Transverse colon (tissue), 4 donors: ENCODE measurements around the gene ARHGAP22. TPM values are rescaled to one million over a fixed set of nuclear protein-coding genes. Genes with fewer than 3 reads are reported as not detected.

Experiments
- DNase-seq: peaks from one replicate; pipeline ENCODE4 v3.0.0-alpha.2; 2019
- H3K27ac ChIP-seq, 4 donors: fragments of 200-600 bp; sonication (generic); 2 replicates each; pipeline ENCODE4 v1.5.1; 2016 to 2018; ENCODE audit warnings: inconsistent platforms in 4 of 4
- H3K27me3 ChIP-seq: fragments of 200-600 bp; sonication (generic); 2 replicates; pipeline ENCODE4 v1.5.1; 2017; ENCODE audit warnings: inconsistent platforms
- H3K36me3 ChIP-seq, 4 donors: fragments of 200-600 bp; sonication (generic); 2 replicates each; pipeline ENCODE4 v1.5.1; 2017 to 2019; ENCODE audit warnings: inconsistent platforms in 4 of 4
- H3K4me1 ChIP-seq, 4 donors: fragments of 200-600 bp; sonication (generic); 2 replicates each; pipeline ENCODE4 v1.5.1; 2017 to 2020; ENCODE audit warnings: inconsistent platforms in 4 of 4
- H3K4me3 ChIP-seq, 4 donors: fragments of 200-600 bp; sonication (generic); 1 replicate in 1 of 4; 2 replicates in 3 of 4; pipeline versions ENCODE4 v1.5.1 to v1.6.1; 2017 to 2019; ENCODE audit warnings: inconsistent platforms in 4 of 4
- H3K9me3 ChIP-seq, 2 donors: fragments of 200-600 bp; sonication (generic); 2 replicates each; pipeline ENCODE4 v1.5.1; 2017 to 2019; ENCODE audit warnings: inconsistent platforms in 2 of 2
- EP300 ChIP-seq: sonication (generic); formaldehyde crosslinking; IDR thresholded peaks from one replicate; pipeline ENCODE4 v1.6.1; 2017; ENCODE audit warnings: antibody characterized with exemption, low read depth
- POLR2A ChIP-seq: fragments of 450-650 bp; IDR thresholded peaks from one replicate; pipeline ENCODE4 v1.6.1; 2016; ENCODE audit warnings: antibody characterized with exemption, mild to moderate bottlenecking, moderate library complexity
- POLR2AphosphoS5 ChIP-seq, 3 donors: sonication (generic); formaldehyde crosslinking; IDR thresholded peaks; one replicate each; pipeline ENCODE4 v1.6.1; 2016; ENCODE audit warnings: antibody characterized with exemption in 3 of 3
- WGBS, 2 donors: methylation state at CpG; one replicate each; pipeline ENCODE4 v1.1.5; 2018; ENCODE audit warnings: low coverage in 1 of 2; 5-methylcytosine and 5-hydroxymethylcytosine counted together
- in situ Hi-C, 4 donors: fragments of 200-750 bp; cut with MboI; loops; one replicate each; pipeline versions ENCODE4 v1.15.0 to v1.15.1; 2017; ENCODE audit warnings: low sequenced_read_pairs in 3 of 4, low pct_ligation_motif_present in 1 of 4, low pct_unique_long_range_greater_than_20kb in 1 of 4
- intact Hi-C: fragments of 100-400 bp; cut with DNase I; formaldehyde crosslinking; loops from one replicate; pipeline ENCODE4 v1.15.1; 2023; ENCODE audit warnings: low total_unique reads
- total RNA-seq, 4 donors: library from RNA; depleted of rRNA; stranded (reverse); fragments of >200 nt; gene quantifications; one replicate each; pipeline ENCODE4 v1.1.0, GENCODE V29; 2016
- TF ChIP-seq, protein P1 (sequence below), 5 experiments: fragments of 200-600 bp in 3 of 5; fragments of 450-650 bp in 2 of 5; sonication (generic) in 3 of 5; IDR thresholded peaks; 1 replicate in 2 of 5; 2 replicates in 3 of 5; pipeline ENCODE4 v1.5.1; 2016 to 2017; ENCODE audit warnings: antibody characterized with exemption in 5 of 5, inconsistent platforms in 3 of 5, mild to moderate bottlenecking in 2 of 5, moderate library complexity in 1 of 5

ARHGAP22 gene
- total RNA-seq, 4 donors from 2014 or later, result 1.4 to 3.4 (median 1.7) TPM; not detected in 1

DNA sequence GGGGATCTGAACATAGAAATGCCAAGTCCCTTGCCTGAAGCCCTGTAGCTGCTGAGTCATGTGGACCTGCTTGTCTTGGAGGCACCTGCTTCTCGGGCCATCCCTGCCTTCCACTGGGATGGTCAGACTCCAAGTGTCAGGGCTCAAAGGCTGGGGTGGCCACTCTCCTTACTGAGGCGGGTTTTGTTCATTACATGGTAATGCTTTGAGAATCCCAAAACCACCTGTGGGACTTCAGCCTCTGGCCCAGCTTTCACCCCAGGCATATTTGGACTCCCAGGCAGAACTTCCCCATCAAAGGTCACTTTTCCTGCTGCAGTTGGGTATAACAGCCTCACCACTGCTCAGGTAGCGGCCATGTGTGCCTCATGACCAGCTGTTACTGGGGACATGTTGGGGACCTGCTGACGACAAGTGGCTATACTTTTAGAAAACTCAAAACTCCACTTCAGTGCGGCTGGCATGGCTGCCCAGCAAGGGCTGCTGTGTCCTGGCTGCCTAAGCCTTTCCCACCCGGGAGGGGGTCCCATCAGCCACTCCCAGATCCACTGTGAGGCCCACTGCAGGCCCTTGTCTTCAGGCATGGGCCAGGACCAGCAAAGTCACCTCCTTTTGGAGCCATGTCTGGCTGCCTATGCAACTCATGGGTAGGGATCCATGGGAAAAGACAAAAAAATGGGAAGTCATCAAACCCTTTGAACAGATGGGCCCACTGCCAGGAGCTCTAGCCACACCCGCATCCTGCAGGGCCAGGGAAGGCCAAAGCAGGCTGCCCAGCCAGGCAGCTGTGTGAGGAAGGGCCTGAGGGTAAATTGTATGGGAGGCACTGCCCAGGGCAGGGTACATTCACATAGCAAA, 96.7 kb downstream of the ARHGAP22 start:
- TF ChIP-seq EP300 (no peak), POLR2AphosphoS5 (IDR thresholded peaks at IDR 0.05) (no peak)
- TF ChIP-seq, protein P1, sequence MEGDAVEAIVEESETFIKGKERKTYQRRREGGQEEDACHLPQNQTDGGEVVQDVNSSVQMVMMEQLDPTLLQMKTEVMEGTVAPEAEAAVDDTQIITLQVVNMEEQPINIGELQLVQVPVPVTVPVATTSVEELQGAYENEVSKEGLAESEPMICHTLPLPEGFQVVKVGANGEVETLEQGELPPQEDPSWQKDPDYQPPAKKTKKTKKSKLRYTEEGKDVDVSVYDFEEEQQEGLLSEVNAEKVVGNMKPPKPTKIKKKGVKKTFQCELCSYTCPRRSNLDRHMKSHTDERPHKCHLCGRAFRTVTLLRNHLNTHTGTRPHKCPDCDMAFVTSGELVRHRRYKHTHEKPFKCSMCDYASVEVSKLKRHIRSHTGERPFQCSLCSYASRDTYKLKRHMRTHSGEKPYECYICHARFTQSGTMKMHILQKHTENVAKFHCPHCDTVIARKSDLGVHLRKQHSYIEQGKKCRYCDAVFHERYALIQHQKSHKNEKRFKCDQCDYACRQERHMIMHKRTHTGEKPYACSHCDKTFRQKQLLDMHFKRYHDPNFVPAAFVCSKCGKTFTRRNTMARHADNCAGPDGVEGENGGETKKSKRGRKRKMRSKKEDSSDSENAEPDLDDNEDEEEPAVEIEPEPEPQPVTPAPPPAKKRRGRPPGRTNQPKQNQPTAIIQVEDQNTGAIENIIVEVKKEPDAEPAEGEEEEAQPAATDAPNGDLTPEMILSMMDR (IDR thresholded peaks at IDR 0.05), result no peak
- in situ Hi-C loops, result no loop called here
- intact Hi-C loops, result no loop called here
- no peaks in the 10 kb centered on the region for H3K4me1 ChIP-seq
- no peak overlapping the region for H3K4me3 ChIP-seq
- no peaks in the 10 kb centered on the region for H3K9me3 ChIP-seq
- no peaks in the 10 kb centered on the region for H3K36me3 ChIP-seq
- DNase-seq, result no peak
- H3K27ac ChIP-seq, result no peak overlapping the region
- WGBS, 2 donors, result 78% methylated on average over 7 of the region's 7 CpGs; no CpG with 5 or more reads in 1 of the 2 donors
- H3K27me3 ChIP-seq, result no peaks in the 10 kb centered on the region

DNA sequence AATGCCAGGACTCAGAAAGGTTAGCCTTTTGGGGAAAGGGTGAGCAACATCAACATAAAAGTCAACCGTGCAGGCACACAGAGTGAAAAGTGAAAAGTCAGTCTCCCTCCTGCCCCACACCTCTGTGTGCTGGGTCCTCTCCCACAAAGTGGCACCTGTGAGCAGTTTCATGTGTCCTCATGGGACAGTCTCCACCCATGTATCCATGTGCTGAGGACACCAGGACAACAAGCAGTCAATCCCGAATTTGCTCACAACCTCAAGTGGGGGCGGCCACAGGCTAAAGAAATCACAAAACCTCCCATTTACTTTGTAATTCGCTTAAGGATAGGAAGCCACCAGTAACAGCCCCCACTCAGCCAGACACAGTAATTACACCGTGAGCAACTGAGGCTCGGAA, 97.4 kb downstream of the ARHGAP22 start:
- in situ Hi-C loops (no loop called here), intact Hi-C loops (no loop called here)
- H3K27ac ChIP-seq, result no peak overlapping the region
- no peak for DNase-seq
- H3K4me1 ChIP-seq, result no peaks in the 10 kb centered on the region
- no peaks in the 10 kb centered on the region for H3K9me3 ChIP-seq
- H3K27me3 ChIP-seq, result no peaks in the 10 kb centered on the region
- no peaks in the 10 kb centered on the region for H3K36me3 ChIP-seq
- no peak overlapping the region for H3K4me3 ChIP-seq
- WGBS, 2 donors, result 86% methylated on average over 6 of the region's 6 CpGs; no CpG with 5 or more reads in 1 of the 2 donors
- TF ChIP-seq, protein P1 (IDR thresholded peaks at IDR 0.05), result no peak

DNA sequence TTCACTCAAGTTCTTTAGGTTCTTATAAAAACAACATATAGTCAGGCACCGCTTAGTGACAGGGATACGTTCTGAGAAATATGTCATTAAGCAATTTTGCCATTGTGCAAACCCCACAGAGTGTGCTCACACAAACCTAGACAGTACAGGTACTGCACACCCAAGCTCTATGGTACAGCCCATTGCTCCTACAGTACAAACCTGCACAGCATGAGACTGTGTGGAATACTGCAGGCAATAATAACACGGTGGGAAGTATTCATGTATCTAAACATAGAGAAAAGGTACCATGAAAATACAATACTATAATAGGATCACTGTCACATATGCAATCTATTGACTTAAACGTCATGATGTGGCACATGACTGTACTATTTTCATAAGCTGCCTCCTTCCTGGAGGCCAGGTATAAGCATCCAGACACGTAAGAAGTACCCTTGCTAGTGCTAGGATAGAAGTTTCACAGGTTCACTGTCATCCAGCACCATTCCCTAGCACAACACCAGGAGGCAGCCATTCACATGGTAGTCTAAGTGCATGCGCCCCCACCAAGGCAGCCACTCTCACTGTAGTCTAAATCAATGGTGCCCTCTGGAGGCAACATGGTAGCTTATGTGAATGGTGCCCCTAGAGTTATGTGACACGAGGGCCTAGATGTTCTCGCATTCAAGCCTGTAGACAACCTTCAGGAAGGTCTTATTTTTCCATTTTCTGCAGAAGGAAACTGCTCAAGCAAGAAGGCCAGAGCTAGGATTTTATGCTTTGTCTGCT, 98.5 kb downstream of the ARHGAP22 start:
- Histone ChIP-seq H3K36me3 (no peaks in the 10 kb centered on the region), H3K27me3 (no peaks in the 10 kb centered on the region), H3K4me3 (no peak overlapping the region), H3K4me1 (no peaks in the 10 kb centered on the region), H3K27ac (no peak overlapping the region), H3K9me3 (no peaks in the 10 kb centered on the region)
- intact Hi-C loops (no loop called here), in situ Hi-C loops (no loop called here)
- 68 to 83% methylated on average over 4 to 8 of the region's 8 CpGs for WGBS, 2 donors
- TF ChIP-seq POLR2AphosphoS5 (IDR thresholded peaks at IDR 0.05) (no peak), EP300 (no peak)
- no peak for DNase-seq

DNA sequence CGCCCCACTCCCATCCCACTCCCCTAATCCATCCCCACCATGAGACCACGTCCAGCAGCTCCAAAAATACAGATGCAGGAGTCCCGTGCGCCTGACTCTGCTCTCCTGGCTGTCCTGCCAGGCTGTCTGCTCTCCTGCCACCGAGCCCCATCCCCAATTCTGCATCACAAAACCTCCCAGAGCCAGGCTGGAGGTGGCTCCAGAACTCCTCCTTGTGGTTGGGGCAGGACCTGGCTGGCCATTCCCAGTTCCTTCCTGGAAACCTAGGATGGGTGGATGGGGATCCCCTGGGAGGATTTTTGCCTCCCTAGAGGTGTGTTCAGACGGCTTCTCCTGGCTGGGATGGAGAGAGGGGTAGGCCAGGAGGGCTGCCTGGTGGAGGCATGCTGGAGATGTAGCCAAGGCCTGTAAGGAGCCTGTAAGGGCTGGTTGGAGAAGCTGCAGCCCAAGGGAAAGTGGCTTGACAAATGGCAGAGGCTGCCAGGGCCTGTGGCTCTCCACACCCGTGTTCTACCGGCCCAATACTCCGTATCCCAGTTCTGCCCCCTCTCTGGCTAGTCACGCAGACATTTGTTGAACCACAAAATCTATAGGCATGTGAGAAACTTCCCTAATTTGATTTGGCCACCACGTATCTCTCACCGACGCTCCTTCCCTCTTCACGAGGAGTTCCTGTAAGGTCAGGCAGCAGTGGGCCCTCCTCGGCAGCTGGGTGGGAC, 99.3 kb downstream of the ARHGAP22 start:
- DNase-seq, result no peak
- Histone ChIP-seq H3K27me3 (no peaks in the 10 kb centered on the region), H3K36me3 (no peaks in the 10 kb centered on the region), H3K9me3 (no peaks in the 10 kb centered on the region), H3K4me3 (no peak overlapping the region), H3K27ac (no peak overlapping the region), H3K4me1 (no peaks in the 10 kb centered on the region)
- no peak for TF ChIP-seq EP300
- TF ChIP-seq, protein P1 (IDR thresholded peaks at IDR 0.05), result no peak
- TF ChIP-seq POLR2AphosphoS5 (IDR thresholded peaks at IDR 0.05), result no peak
- TF ChIP-seq POLR2A, result no peak
- in situ Hi-C loops, result no loop called here
- 73% methylated on average over 15 of the region's 15 CpGs; no CpG with 5 or more reads in 1 of the 2 donors for WGBS, 2 donors
- intact Hi-C loops, result no loop called here
